WTC11 (cell line): ENCODE results near the gene GLUD1.
"Not testable (repeated sequence)": the region's sequence is repeated elsewhere in the genome, so short reads cannot be mapped to it uniquely, and the experiment has no call there.

Source experiments
- ATF1 ChIP-seq: sonication (generic); formaldehyde crosslinking; IDR thresholded peaks from 2 replicates; pipeline ENCODE4 v1.8.1; 2023; ENCODE audit warnings: mild to moderate bottlenecking, moderate library complexity, missing genetic modification reagents
- ELF4 ChIP-seq: sonication (generic); formaldehyde crosslinking; IDR thresholded peaks from 2 replicates; pipeline ENCODE4 v1.8.1; 2022; ENCODE audit warnings: low read depth, mild to moderate bottlenecking, moderate library complexity, missing genetic modification reagents
- FOXJ3 ChIP-seq: sonication (generic); formaldehyde crosslinking; IDR thresholded peaks from 2 replicates; pipeline ENCODE4 v1.9.0; 2021; ENCODE audit warnings: missing genetic modification reagents, mild to moderate bottlenecking, borderline replicate concordance
- GABPB1 ChIP-seq: sonication (generic); formaldehyde crosslinking; IDR thresholded peaks from 2 replicates; pipeline ENCODE4 v1.8.1; 2023; ENCODE audit warnings: mild to moderate bottlenecking, missing genetic modification reagents
- KAT7 ChIP-seq: sonication (generic); formaldehyde crosslinking; IDR thresholded peaks from 2 replicates; pipeline ENCODE4 v1.8.1; 2023; ENCODE audit warnings: missing genetic modification reagents, mild to moderate bottlenecking, borderline replicate concordance
- OVOL2 ChIP-seq: fragments of 250-450 bp; sonication (Bioruptor Pico); IDR thresholded peaks from 2 replicates; pipeline ENCODE4 v1.9.0; 2021; ENCODE audit warnings: mild to moderate bottlenecking, borderline replicate concordance
- RELA ChIP-seq: sonication (generic); formaldehyde crosslinking; IDR thresholded peaks from 2 replicates; pipeline ENCODE4 v1.8.1; 2022; ENCODE audit warnings: missing genetic modification reagents, mild to moderate bottlenecking, borderline replicate concordance
- TP53 ChIP-seq: sonication (generic); formaldehyde crosslinking; IDR thresholded peaks from 2 replicates; pipeline ENCODE4 v1.8.1; 2023; ENCODE audit warnings: mild to moderate bottlenecking, missing genetic modification reagents
- ZNF263 ChIP-seq: sonication (generic); formaldehyde crosslinking; IDR thresholded peaks from 2 replicates; pipeline ENCODE4 v1.8.1; 2022; ENCODE audit warnings: low read depth, mild to moderate bottlenecking, moderate library complexity, missing genetic modification reagents
- TF ChIP-seq, protein P1 (sequence below): sonication (generic); formaldehyde crosslinking; IDR thresholded peaks from 2 replicates; pipeline ENCODE4 v1.8.1; 2023; ENCODE audit warnings: mild to moderate bottlenecking, missing genetic modification reagents, moderate library complexity
- TF ChIP-seq, protein P2 (sequence below): sonication (generic); formaldehyde crosslinking; IDR thresholded peaks from 2 replicates; pipeline ENCODE4 v1.8.0; 2022; ENCODE audit warnings: mild to moderate bottlenecking, missing genetic modification reagents
- TF ChIP-seq, protein P3 (sequence below): fragments of 200-600 bp; IDR thresholded peaks from 2 replicates; pipeline ENCODE4 v1.8.0; 2022; ENCODE audit warnings: antibody characterized with exemption
- TF ChIP-seq, protein P4 (sequence below): sonication (generic); formaldehyde crosslinking; IDR thresholded peaks from 2 replicates; pipeline ENCODE4 v1.8.1; 2023; ENCODE audit warnings: mild to moderate bottlenecking, missing genetic modification reagents

DNA sequence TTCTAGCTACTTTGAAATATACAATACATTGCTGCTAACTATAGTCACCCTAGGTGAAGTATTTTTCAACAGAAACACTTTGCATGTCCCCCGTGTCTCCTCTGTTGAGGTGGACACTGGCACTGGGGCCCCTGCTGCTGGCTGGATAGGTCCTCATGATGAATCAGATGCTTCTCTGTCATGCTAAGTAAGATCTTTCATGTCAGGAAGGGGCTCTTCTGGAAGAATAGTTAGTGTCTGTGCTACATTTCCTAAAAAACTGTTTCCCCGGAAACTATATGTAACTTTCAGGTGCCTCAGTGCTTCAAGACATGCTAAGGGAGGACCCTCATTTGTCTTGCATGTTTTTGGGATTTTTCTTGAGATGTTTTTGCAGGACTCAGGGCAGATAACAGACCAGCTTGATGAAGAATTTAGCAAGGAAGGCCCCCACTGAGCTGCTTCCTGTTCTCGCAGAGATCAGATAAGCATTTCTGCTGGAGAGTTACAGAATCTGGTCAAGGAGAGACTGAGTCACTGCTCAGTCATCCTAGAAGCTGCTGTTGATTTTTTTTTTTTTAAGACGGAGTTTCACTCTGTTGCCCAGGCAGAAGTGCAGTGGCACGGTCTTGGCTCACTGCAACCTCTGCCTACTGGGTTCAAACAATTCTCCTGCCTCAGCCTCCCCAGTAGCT lies 69.2 kb downstream of the GLUD1 start:
- TF ChIP-seq OVOL2; FOXJ3 (CRISPR knock-in tag); ELF4 (CRISPR knock-in tag); TP53 (CRISPR knock-in tag); ATF1; ZNF263 (CRISPR knock-in tag); RELA (CRISPR knock-in tag); KAT7 (CRISPR knock-in tag); GABPB1: not testable (repeated sequence)
- TF ChIP-seq, protein P1, sequence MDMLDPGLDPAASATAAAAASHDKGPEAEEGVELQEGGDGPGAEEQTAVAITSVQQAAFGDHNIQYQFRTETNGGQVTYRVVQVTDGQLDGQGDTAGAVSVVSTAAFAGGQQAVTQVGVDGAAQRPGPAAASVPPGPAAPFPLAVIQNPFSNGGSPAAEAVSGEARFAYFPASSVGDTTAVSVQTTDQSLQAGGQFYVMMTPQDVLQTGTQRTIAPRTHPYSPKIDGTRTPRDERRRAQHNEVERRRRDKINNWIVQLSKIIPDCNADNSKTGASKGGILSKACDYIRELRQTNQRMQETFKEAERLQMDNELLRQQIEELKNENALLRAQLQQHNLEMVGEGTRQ (CRISPR knock-in tag), result not testable (repeated sequence)
- TF ChIP-seq, protein P2, sequence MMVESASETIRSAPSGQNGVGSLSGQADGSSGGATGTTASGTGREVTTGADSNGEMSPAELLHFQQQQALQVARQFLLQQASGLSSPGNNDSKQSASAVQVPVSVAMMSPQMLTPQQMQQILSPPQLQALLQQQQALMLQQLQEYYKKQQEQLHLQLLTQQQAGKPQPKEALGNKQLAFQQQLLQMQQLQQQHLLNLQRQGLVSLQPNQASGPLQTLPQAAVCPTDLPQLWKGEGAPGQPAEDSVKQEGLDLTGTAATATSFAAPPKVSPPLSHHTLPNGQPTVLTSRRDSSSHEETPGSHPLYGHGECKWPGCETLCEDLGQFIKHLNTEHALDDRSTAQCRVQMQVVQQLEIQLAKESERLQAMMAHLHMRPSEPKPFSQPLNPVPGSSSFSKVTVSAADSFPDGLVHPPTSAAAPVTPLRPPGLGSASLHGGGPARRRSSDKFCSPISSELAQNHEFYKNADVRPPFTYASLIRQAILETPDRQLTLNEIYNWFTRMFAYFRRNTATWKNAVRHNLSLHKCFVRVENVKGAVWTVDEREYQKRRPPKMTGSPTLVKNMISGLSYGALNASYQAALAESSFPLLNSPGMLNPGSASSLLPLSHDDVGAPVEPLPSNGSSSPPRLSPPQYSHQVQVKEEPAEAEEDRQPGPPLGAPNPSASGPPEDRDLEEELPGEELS, result not testable (repeated sequence)
- TF ChIP-seq, protein P3, sequence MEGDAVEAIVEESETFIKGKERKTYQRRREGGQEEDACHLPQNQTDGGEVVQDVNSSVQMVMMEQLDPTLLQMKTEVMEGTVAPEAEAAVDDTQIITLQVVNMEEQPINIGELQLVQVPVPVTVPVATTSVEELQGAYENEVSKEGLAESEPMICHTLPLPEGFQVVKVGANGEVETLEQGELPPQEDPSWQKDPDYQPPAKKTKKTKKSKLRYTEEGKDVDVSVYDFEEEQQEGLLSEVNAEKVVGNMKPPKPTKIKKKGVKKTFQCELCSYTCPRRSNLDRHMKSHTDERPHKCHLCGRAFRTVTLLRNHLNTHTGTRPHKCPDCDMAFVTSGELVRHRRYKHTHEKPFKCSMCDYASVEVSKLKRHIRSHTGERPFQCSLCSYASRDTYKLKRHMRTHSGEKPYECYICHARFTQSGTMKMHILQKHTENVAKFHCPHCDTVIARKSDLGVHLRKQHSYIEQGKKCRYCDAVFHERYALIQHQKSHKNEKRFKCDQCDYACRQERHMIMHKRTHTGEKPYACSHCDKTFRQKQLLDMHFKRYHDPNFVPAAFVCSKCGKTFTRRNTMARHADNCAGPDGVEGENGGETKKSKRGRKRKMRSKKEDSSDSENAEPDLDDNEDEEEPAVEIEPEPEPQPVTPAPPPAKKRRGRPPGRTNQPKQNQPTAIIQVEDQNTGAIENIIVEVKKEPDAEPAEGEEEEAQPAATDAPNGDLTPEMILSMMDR, result not testable (repeated sequence)
- TF ChIP-seq, protein P4, sequence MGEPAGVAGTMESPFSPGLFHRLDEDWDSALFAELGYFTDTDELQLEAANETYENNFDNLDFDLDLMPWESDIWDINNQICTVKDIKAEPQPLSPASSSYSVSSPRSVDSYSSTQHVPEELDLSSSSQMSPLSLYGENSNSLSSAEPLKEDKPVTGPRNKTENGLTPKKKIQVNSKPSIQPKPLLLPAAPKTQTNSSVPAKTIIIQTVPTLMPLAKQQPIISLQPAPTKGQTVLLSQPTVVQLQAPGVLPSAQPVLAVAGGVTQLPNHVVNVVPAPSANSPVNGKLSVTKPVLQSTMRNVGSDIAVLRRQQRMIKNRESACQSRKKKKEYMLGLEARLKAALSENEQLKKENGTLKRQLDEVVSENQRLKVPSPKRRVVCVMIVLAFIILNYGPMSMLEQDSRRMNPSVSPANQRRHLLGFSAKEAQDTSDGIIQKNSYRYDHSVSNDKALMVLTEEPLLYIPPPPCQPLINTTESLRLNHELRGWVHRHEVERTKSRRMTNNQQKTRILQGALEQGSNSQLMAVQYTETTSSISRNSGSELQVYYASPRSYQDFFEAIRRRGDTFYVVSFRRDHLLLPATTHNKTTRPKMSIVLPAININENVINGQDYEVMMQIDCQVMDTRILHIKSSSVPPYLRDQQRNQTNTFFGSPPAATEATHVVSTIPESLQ (CRISPR knock-in tag), result not testable (repeated sequence)
